Left renal cortex interstitium (tissue), 4 donors: ENCODE results near the gene HSPA4. TPM values are rescaled to one million over a fixed set of nuclear protein-coding genes. Genes with fewer than 3 reads are reported as not detected.
"Not testable (repeated sequence)": the region's sequence is repeated elsewhere in the genome, so short reads cannot be mapped to it uniquely, and the experiment has no call there.

Source experiments
- DNase-seq, 4 donors: peaks; one replicate each; pipeline ENCODE4 v3.0.0-alpha.2; 2013; ENCODE audit warnings: low read depth in 4 of 4, low spot score in 2 of 4, missing footprints in 1 of 4
- polyA plus RNA-seq, 4 donors: library from polyadenylated mRNA; unstranded; fragments of 120-200 nt; gene quantifications; one replicate each; pipeline ENCODE4 v1.2.1, GENCODE V29; 2013; ENCODE audit not compliant: insufficient read length in 4 of 4

The HSPA4 gene
- polyA plus RNA-seq, 4 donors, result 110 to 155 (median 124) TPM

GRCh38 chr5:133119233-133119711, 67.5 kb downstream of the HSPA4 start:
- no peak for DNase-seq

DNA sequence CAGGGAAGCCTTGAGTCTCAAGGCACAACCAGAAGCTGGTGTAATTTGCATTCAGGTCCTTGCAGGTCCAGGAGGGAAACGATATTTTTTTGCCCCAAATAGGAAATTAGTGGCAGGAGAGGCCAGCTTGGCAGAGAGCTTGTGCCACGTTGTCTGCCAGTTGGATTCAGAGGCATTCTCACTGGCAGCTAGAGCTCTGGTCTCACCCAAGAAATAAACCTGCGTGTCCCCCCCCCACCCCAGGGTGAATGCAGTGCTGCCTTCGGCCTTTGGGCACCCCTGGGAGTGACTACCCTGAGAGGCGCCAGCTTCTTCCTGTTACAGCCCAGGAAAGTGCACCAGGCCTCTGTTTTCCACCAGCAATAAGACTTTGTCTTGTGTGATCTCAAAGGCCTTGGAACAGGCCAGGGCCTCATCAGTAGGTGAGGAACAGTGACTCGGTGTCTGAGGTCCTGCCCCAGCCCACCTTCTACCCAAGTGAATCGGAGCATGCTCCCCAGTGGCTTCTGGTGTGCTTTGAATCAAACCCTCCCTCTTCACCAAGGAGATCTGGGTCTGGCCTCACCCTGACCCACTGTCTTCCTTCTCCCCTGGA, 68.4 kb downstream of the HSPA4 start:
- no peak for DNase-seq

GRCh38 chr5:133121080-133121479, 69.3 kb downstream of the HSPA4 start:
- DNase-seq, result no peak

DNA sequence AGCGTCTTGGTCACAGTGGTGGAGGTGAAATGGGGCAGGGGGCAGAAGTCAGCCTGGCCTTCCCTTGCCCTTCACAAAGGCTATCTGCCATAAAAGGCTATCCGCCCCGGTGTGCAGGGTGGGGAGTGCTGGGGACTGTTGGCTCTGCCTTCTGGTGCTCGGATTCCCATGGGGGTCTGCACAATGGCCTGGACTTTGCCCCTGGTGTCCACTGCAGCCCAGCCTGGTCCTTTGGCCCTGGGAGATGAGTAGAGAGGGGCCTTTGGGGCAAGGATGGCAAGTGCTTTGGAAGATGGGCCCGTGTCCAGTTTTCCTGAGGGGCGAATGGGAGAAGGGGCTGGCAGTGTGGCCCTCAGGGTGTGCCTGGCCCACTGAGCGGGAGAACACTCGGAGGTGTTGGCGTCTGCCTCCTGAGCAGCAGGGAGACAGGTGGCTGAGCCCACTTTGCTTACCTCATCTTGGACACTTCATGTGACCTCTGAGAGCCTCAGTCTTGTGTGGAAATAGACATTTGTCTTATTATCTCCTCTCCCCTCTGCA, 69.9 kb downstream of the HSPA4 start:
- no peak for DNase-seq

DNA sequence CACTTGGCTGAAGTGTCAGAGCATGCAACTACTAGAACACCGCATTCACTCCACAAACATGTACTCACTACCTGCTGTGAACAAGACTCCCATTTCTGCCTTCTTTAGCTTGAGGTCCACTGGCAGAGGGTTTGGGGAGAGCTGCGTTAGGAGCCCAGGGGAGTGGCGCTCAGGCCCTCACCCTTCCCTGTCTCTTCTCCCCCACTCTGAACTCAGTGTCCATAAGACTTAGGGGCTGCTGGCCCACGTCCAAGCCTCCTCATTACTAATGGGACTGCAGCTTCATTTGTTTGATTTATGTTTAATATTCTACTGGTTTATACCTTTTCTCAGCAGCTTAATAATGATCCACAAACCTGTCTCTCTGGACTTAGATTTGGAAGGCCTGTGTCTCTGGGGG, 70.9 kb downstream of the HSPA4 start:
- no peak for DNase-seq

DNA sequence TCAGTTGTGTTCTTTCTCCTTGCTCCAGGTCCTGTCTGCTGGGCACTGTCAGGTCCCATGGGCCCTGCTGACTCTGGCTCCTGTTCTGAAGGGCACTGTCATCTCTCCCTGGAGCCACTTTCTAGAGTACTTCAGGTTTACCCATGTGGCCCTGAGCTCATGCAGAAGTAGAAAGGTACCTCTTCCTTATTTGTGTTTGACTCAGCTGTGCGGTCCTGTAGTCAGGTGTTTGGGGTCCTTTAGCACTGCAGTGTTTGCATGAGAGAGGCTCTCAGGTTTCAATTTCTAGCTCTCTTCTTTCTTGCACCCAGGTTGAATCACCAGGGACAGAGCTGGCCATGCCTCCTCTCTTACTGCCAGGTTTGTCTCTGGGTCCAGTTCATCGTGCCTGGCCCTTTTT, 71.5 kb downstream of the HSPA4 start:
- no peak for DNase-seq

- no peak for DNase-seq
Observed at GRCh38 chr5:133124891-133125290, 73.1 kb downstream of the HSPA4 start.

- DNase-seq, result no peak
Observed at GRCh38 chr5:133128066-133128465, 76.3 kb downstream of the HSPA4 start.

- DNase-seq, result no peak
Observed at GRCh38 chr5:133129289-133129688, 77.5 kb downstream of the HSPA4 start.

DNA sequence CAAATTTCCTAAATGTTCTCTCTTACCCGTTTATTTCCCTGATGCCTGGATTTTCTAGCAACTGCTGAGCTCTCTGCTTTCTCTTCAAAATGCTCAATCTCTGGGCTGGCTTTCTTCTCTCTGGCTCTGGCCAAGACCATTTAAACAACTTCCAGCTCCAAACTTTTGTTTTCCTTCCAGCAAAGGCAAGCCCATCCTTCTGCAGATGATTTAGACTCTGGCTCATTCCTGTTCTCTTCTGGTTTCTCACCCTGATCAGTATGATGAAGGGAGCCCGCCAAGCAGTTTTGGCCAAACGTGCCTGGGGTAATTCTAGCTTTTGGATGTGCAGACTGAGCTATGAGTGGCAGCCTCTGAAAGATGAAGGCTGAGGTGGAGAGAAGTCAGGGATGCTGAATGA, 78.1 kb downstream of the HSPA4 start:
- DNase-seq, result no peak

- DNase-seq, result no peak
Observed at GRCh38 chr5:133130387-133131118, 78.7 kb downstream of the HSPA4 start.

GRCh38 chr5:133132717-133133116, 80.9 kb downstream of the HSPA4 start:
- DNase-seq, result no peak

DNA sequence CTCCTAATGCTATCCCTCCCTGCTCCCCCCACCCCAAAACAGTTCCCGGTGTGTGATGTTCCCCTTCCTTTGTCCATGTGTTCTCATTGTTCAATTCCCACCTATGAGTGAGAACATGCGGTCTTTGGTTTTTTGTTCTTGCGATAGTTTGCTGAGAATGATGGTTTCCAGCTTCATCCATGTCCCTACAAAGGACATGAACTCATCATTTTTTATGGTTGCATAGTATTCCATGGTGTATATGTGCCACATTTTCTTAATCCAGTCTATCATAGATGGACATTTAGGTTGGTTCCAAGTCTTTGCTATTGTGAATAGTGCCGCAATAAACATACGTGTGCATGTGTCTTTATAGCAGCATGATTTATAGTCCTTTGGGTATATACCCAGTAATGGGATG, 81.4 kb downstream of the HSPA4 start:
- DNase-seq, result not testable (repeated sequence)

- DNase-seq, result not testable (repeated sequence)
Observed at GRCh38 chr5:133136890-133137289, 85.1 kb downstream of the HSPA4 start.

GRCh38 chr5:133140311-133140710, 88.5 kb downstream of the HSPA4 start:
- no peak for DNase-seq

DNA sequence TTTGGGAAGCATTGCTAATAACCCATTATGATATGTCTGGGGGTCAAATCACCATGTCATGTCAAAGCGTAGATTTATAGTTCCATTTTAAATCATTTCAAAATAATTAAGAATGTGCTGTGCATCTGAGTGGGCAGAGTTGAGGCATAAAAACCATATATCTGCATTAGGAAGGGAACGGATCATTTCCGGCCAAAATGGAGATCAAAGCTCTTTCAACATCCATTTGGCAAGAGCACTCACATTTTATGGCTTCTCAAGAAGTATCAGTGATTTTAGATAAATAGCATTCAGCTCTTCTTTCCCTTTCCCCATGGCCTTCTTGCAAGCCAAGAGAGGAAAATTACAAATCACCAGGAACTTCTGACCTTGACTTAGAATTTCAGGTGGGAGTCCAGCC, 89.9 kb downstream of the HSPA4 start:
- no peak for DNase-seq

DNA sequence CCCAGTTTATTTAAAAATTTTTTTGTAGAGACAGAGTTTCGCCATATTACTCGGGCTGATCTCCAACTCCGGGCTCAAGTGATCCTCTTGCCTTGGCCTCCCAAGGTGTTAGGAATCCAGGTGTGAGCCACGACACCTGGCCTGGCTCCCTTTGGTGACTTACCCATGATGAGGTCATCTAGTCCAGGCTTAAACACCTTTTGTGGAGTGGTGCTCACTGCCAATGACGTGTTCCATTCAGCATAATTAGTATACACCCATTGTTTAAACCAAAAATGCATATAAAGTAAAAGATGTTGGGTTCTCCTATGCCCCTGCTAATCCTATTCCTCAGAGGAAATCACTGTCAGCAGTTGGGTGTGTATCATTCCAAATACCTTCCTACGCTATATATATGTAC, 91.0 kb downstream of the HSPA4 start:
- DNase-seq, result no peak

DNA sequence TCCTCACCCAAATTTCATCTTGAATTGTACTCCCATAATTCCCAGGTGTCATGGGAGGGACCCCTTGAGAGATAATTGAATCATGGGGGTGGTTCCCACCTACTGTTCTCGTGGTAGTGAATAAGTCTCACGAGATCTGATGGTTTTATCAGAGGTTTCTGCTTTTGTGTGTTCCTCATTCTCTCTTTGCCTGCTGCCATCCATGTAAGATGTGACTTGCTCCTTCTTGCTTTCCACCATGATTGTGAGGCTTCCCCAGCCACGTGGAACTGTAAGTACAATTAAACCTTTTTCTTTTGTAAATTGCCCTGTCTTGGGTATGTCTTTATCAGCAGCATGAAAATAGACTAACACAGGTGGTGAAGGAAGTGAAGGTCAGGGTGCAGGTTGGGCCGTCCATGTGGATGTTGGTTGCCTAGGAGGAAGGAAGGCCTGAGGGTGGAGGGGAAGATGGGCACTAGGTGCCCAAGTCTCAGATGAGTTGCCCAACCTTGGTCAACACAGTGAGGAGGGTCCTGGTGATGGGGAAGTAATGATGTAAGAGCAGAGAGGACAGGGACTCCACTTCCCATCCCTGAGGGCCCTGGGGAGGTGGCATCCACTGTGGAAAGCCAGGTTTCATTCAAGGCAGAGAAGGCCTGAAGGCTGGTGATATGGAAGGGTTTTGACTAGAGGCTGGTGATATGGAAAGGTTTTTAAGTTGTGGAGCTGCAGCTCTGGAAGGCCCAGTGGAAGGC, 92.6 kb downstream of the HSPA4 start:
- no peak for DNase-seq

DNA sequence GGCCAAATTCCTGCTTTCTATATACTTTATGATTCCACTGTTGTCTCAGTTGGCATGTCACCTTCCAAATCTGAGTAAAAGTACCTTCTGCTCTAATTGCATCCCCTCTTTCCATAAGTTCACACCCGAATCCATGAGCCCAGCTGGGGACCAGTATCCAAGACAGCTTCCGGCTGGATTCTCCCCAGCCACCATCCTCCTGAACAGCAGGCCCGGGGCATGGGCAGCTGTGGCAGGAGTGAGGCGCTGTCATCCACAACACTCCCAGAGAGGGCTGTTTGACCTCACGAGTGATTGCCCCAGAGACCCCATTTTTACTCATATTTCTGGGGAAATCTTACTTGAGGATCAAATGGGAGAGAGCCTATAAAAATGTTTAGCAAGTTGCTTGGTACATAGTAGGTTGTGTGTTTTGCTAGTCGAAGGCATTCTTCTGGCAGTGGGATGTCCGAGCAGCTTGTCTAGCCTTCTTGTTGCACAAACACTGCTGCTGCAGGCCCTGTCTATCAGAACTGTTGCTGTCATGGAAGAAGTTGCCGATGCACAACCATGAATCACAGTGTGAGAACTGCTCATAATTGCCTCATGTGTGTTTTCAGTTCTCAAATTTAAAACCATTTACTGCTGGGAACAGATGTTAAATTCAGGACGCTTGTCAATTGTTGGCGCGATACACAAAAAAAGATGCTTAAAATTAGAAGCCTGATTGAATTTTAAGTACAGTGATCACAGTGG, 93.8 kb downstream of the HSPA4 start:
- DNase-seq, result no peak

DNA sequence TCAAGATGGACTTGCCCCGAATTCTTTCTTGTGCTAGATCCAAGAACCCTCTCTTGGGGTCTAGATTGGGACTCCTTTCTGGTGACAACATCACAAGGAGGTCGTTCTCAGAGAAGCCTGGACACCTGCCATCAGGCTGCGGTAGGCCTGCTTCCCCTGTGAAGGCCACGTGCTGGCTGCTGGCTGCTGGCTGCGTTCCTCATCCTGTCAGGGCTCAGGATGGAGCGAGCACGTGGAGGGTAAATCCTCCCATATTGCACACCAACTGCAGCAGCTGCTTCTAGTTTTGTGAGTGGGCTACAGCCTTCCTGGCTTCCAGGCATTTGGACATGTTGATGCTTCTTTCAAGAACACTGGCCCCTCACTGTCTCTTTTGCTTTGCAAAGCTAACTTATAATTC, 95.6 kb downstream of the HSPA4 start:
- DNase-seq, result no peak
